NCI-H1436 (cell line): Measurements from ENCODE around the gene NUDT8.
"Not testable (repeated sequence)": the region's sequence is repeated elsewhere in the genome, so short reads cannot be mapped to it uniquely, and the experiment has no call there.

Source experiments
- DNase-seq: peaks from one replicate; lab custom pipeline; 2025; lab: John Stamatoyannopoulos, UW

The NUDT8 gene

GRCh38 chr11:67627812-67628624 lies 1.7 kb downstream of the NUDT8 start:
- DNase-seq = no peak

GRCh38 chr11:67627441-67627811 lies 2.3 kb downstream of the NUDT8 start:
- no peak for DNase-seq

GRCh38 chr11:67626970-67627369 lies 2.8 kb downstream of the NUDT8 start:
- DNase-seq = no peak

- not testable (repeated sequence) for DNase-seq
Measured at GRCh38 chr11:67626131-67626833, 3.5 kb downstream of the NUDT8 start.

GRCh38 chr11:67623795-67624194 lies 5.9 kb downstream of the NUDT8 start:
- not testable (repeated sequence) for DNase-seq

GRCh38 chr11:67622905-67623304 lies 6.8 kb downstream of the NUDT8 start:
- DNase-seq = not testable (repeated sequence)

GRCh38 chr11:67621928-67622327 lies 7.8 kb downstream of the NUDT8 start:
- not testable (repeated sequence) for DNase-seq

- DNase-seq = not testable (repeated sequence)
Measured at GRCh38 chr11:67620621-67621020, 9.1 kb downstream of the NUDT8 start.

- not testable (repeated sequence) for DNase-seq
Measured at GRCh38 chr11:67619683-67620618, 9.8 kb downstream of the NUDT8 start.

- DNase-seq = not testable (repeated sequence)
Measured at GRCh38 chr11:67618901-67619659, 10.7 kb downstream of the NUDT8 start.

GRCh38 chr11:67617243-67617953 lies 12.3 kb downstream of the NUDT8 start:
- DNase-seq = no peak

GRCh38 chr11:67616431-67617242 lies 13.1 kb downstream of the NUDT8 start:
- no peak for DNase-seq

GRCh38 chr11:67615728-67616430 lies 13.9 kb downstream of the NUDT8 start:
- no peak for DNase-seq

- no peak for DNase-seq
Measured at GRCh38 chr11:67614730-67615714, 14.7 kb downstream of the NUDT8 start.

- no peak for DNase-seq
Measured at GRCh38 chr11:67613960-67614715, 15.6 kb downstream of the NUDT8 start.

- DNase-seq = no peak
Measured at GRCh38 chr11:67613313-67613959, 16.3 kb downstream of the NUDT8 start.

- DNase-seq = no peak
Measured at GRCh38 chr11:67612751-67613150, 17.0 kb downstream of the NUDT8 start.
